Measurements from ENCODE around the gene LIFR.
"Not testable (repeated sequence)": the region's sequence is repeated elsewhere in the genome, so short reads cannot be mapped to it uniquely, and the experiment has no call there.

LIFR gene

DNA sequence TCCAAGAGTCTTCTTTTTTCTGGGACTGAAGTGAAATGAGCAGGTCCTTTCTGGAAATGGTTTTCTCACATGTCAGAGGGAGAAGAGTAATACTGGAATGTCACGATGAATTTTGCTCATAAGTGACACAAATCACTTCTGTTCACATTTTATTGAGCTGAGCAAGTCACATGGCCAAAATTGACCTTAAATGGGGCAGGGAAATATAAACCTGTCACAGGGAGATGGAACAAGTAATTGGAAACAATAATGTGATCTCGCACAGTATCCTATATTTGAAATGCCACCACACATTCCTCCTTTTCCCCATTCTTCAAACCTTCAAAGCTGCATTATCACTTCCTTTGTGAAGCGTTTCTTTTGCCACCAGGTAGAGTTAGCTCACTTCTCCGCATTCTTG lies 25.2 kb upstream of the LIFR start:
- no peak for DNase-seq (ENCODE audit: low read depth)

DNA sequence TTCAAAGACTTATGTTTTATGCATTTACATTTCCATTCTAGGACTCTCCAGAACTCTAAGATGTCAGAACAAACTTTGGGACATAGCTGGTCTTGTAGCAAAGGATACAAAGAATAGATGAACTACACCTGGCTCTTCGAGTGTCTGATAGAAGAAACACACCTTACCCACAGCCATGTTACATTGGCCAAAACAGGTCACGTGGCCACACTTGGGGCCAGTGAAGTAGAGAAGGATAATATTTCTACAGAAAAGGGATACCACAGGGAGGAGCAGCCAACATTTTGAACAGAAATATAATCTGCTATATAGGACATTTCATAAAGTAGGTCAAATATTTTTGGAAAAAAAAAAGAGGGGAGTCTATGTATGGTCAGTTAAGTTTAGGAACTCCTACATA lies 22.7 kb upstream of the LIFR start:
- DNase-seq (ENCODE audit: low read depth): no peak

DNA sequence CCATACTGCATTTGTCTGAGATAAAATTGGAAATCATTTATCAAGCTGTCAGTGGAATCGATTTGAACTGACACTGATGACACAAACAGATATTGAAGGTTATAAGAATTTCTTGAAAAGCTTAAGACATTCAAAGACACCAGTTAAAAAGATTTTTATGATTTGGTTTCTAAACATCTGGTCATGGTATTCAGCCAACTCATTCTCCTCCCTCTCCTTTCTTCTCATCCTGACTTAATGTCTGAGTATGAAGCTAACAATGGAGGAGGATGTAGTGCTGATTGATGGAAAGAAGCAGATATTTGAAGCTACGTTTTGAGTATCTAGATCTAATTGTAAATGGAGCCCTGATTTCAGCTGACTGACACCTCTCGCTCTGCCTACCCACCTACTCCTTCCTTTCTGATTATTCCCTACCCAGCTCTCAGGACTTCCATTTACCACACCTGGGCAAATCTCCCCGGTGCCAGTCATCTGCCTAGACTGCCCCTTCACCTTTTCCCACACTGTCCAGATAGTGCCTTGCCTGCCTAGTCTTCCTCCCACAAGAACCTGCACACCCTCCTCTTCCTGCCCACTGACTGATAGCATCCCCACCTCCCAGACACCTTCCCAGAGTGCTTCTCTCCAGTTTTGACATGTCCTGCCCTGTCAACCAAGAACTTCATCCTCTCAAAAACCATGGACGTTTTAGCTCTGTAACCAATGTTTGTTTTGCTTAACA lies 20.7 kb upstream of the LIFR start:
- DNase-seq (ENCODE audit: low read depth): no peak

DNA sequence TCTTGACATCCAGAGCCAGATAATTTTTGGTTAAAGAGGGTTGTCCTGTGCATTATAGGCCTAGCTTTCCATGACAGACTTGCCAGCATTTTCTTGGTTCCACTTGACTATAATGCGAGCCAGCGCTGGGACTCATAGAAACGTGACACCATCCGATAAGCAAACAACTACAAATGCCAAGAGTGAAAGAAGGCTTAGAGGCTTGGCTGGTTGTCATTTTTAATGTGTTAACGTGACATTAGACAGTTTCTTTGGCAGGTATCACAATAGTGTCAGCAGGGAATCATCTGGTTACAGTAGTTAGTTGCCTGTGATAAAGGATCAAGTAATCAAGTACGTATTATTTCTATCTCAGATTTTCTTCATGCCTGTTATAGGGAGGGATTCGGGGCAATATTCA lies 20.0 kb upstream of the LIFR start:
- no peak for DNase-seq (ENCODE audit: low read depth)

DNA sequence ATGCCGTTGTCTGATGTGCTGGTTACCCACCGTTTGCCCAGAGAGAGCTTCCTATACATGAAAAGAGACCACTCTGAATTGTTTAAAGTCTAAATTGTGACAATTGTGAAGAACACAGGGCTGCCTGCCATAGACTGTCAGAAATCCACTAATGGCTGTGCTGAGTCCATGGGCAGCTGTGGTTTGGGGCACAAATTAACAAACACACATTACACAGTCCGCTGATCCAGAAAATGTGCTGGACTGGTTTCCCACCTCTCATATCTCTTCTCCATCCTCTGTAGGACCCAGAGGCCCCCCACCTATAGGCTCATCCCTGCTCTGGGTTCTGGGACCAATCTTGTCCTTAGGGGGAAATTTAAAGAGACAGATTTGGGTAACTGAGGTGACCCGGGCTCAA lies 19.0 kb upstream of the LIFR start:
- DNase-seq (ENCODE audit: low read depth): no peak

DNA sequence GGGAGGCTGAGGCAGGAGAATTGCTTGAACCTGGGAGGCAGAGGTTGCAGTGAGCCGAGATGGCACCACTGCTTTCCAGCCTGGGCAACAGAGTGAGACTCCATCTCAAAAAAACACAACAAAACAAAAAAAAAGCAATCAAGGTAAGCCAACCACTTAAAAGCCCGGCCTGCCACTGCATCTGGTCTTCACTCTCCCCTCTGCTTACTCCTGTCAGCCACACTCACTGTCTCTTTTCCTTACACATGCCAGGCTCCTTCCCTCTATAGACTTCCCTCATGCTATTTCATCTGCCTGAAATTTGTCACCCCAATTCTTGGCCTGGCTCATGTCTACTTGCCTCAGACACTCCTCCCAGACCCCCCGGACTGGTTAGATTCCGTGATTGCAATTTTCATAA lies 17.6 kb upstream of the LIFR start:
- DNase-seq (ENCODE audit: low read depth): no peak

DNA sequence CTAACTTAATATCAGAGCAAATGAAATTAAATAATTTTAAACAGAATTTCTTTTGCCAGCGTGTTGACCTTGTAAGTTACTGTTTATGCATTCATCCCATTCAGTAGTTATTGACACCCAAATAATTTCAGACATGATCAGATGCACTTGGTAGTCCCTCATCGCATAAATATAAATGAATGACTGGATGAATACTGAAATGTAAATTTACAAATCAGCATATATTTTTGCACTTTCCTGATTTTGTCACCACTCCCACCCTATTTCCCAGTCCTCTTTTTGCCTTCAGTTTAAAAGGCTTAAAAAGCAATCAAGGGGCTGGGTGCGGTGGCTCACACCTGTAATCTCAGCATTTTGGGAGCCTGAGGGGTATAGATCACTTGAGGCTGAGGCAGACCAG lies 17.1 kb upstream of the LIFR start:
- no peak for DNase-seq (ENCODE audit: low read depth)

DNA sequence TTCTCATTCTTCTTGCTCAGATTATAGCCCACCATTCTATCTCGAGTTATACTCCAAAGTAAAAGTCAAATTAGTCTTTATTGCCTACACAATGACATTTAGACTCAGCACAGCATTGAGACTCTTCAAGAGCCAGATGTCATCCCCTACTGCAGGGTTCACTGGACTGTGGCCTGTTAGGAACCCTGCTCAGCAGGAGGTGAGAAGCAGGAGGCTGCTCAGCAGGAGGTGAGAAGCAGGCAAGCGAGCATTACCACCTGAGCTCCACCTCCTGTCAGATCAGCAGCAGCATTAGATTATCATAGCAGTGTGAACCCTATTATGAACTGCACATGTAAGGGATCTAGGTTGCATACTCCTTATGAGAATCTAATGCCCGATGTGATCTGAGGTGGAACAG lies 12.7 kb upstream of the LIFR start:
- no peak for DNase-seq (ENCODE audit: low read depth)

DNA sequence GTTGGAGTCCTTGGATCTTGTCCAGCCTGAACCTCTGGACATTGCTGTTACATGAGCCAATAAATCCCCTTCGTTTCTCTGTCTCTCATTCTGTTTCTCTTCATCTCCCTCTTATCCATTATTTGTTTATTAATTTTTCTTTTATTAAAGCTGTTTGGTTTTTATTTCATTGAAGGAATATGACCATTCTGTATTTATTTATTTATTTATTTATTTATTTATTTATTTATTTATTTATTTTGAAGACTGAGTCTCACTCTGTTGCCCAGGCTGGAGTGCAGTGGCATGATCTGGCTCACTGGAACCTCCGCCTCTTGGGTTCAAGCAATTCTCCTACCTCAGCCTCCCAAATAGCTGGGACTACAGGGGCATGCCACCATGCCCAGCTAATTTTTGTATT lies 10.9 kb upstream of the LIFR start:
- DNase-seq (ENCODE audit: low read depth): not testable (repeated sequence)

DNA sequence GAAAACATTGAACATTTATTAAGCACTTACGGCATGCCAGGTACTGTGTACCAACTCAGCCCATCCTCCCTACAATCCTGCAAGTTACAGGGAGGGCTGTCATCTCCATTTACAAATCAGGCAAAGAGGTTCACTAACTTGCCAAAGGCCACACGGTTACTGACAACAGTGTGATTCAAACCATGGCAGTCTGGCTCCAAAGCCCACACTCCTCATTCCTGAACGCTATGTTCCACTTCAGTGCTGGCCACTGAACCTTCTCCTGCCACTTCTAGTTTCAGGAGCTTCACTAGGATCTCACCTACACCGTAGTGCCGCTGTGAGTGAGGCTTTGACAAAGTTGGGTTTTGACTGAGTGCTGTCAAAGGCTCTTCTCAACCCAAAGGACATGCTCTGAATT lies 7.2 kb upstream of the LIFR start:
- no peak for DNase-seq (ENCODE audit: low read depth)

DNA sequence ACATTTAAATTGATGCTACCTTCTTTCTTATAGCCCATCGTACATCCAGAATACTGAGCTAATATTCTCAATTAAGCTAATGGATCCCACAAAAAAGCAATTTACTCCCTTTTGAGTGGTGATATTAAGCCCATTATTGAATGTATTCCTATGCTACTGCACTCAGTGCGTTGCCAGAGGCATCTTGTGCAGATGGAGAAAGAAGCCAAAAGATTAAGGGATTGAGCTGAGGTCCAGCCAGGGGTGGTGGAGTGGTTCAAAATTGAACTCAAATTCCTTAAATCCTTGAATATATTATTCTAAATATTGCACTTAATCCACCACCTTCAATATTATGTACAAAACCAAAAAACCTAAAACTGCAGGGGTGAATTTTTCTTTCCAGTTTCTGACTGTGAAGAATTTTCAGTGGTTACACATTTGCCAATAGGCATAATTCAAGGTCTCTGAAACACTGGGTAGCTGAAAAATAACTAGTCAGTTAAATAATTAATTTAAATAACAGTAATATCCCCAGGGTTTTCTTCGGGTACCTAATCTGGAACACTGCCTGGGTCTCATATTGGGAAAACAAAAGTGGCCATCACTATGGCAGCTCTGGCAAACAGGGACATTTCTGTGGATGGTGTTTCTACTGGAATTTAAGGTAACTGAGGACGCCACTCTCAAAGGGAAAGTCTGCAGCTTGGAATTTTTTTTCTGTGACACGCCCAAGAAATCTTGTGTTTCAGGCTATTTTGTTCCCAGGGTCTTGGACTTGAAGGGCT lies 6.2 kb upstream of the LIFR start:
- DNase-seq (ENCODE audit: low read depth): no peak

DNA sequence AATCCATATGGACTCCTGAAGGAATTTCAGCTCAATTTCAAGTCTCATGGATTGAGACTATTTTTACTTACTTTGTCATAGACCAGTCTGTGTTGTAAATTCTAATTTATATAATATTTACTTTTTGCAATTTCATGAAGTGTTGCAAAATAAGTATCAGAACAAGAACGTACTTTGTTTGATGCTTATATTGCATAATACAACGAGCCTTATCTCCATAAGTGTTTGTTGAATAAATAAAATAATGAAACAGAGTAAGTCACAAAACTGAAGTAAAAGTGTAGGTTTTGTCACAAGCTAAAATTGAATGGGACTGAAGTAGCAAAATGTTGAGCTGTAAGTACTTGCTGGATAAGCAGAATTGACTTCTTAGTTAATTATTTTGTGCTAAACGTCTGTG lies 3.0 kb upstream of the LIFR start:
- no peak for DNase-seq (ENCODE audit: low read depth)

DNA sequence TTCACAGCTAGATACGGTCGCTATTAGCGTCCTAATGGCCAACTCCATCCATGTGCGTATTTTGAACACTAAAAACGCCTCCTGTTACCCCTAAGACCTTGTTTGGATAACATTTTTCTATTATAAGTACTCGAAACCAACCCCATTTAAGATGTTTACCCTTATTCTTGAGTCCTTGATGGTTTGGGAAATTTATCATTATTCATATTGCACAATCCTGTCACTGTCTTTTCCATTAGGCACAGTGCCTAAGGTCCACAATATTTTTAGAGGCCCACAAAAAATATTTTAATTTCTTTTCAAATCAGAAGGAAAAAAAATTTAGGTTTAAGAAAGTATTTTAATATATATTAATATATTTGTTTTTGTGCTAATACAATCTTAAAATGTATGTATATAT lies 1.3 kb upstream of the LIFR start:
- DNase-seq (ENCODE audit: low read depth): no peak

DNA sequence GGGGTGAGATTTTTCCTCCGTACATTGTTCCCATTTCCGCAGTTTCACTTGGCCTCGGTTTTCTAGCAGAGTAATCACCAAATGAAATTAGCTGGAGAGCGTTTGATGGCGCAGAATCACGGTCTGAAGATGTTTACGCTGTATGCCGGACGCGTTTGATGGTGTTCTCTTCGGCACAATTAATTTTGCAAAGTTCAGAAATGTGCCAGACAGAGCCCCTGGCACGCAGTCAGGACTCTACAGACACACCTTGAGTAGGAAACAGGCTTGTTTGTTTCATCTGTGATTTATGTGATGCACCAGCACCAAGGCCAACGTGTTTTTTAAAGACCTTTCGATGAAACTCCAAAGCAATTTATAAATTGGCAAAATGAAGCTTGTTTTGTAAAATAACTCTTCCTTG lies 863 bp upstream of the LIFR start:
- DNase-seq (ENCODE audit: low read depth): no peak

DNA sequence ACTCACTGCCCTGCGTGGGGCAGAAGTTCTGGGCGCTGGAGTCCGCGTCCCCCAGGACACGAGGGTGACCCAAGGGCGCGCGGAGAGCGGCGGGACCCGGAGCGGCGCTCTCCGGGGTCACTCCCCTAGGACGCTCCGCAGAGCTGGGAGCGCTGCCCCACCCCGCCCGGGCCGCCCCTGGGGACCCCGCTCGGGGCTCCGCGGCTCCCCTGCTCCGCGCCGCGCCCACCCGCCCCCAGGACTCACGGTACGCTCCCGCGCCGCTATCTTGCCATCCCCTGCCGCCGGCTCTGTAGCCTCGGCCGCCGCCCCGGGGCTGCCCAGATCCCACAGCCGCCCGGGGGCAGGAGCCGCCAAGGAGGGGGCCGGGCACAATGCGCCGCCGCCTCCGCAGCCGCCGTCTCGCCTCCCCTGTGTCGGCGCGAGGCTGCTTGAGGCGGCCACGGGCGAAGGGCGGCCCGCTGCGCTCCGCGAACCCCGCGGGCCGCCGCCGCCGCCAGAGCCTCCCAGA lies 303 bp downstream of the LIFR start:
- no peak for DNase-seq (ENCODE audit: low read depth)

DNA sequence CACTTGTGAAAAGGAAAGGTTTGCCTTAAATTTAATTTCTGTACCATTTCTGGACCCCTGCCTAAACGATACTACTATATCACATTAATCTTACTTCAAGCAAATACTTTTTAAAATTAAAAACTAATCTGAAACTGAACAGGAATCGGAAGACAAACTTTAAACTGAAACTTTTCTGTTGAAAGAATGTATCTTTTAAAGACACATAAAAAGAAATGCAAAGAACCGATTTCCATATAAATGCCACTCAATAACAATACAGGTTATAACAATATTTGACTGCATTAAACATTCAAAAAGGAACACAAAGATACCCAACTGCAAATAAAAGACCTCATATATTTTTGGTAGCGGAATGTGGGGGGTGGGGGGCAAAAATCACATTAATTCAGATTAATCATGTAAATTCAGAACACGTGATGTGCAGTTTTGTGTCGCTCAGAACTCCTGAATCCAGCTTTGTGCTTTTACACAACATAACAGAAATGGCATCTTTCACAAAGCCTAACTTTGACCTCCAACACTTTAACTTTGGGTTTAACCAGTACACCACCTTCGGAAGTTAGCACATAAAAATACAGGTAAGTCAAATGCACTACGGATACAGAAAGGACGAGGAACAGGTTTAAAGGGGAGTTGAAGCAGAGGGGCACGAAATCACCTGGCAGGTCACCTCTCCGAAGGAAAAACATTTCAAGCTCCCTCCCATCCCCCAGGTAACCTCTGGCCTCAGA lies 925 bp downstream of the LIFR start:
- no peak for DNase-seq (ENCODE audit: low read depth)

DNA sequence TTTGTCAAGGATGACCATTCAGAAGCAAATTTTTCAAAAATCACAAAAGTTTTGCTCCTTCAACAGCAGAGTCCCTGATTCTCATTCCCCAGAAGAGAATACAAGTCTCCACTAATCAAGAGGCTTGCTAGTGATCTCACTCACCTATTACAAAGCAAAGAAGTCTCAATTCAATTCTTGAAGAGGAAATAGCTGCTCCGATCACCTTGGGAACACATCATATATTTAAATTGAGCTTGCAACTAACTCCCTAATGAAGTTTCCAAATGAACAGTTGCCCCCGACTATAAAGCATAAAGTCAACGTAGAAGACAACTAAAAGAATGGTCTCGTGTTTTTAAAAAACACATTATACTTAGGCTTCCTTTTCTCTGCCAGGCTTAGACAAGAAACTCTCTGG lies 1.6 kb downstream of the LIFR start:
- DNase-seq (ENCODE audit: low read depth): no peak

DNA sequence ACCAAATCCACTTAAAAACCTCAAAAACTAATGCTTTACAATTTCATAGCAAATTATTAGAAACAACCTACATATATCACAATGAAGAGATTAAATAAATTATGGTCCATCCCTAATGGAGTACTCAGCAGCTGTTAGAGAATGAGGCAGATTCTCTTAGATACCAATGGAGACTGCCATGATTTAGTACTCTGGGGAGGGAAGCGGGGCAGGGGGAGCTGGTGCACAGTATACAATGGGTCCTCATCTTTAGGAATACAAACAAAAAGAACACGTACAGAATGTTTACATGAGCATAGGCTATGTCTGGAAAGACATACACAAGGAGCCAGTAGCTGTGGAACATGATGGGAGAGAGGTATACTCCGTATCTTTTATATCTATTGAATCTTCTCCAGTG lies 2.0 kb downstream of the LIFR start:
- DNase-seq (ENCODE audit: low read depth): no peak

DNA sequence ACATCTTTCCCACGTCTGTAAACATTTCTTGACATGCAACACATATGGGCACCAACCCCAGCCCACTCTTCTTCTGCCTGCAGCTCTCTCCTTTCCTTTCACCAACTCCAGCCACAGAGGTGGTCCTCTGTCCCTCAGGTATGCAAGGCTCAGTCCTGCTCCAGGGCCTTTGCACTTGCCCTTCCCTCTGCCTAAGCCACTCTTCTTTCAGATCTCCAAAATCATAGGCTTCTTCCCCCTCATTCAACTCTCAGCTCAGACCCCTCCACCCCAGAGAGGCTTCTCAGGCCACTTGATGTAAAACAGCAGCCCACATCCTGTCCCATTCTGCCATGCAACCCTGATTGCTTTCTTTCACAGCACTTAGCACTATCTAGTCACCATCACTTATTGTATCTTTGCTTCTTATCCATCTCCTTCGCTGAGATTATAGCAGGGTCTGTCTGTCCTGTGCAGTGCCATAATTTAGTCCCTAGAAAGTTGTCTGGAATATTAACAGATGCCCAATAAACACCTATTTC lies 3.4 kb downstream of the LIFR start:
- DNase-seq (ENCODE audit: low read depth): no peak

DNA sequence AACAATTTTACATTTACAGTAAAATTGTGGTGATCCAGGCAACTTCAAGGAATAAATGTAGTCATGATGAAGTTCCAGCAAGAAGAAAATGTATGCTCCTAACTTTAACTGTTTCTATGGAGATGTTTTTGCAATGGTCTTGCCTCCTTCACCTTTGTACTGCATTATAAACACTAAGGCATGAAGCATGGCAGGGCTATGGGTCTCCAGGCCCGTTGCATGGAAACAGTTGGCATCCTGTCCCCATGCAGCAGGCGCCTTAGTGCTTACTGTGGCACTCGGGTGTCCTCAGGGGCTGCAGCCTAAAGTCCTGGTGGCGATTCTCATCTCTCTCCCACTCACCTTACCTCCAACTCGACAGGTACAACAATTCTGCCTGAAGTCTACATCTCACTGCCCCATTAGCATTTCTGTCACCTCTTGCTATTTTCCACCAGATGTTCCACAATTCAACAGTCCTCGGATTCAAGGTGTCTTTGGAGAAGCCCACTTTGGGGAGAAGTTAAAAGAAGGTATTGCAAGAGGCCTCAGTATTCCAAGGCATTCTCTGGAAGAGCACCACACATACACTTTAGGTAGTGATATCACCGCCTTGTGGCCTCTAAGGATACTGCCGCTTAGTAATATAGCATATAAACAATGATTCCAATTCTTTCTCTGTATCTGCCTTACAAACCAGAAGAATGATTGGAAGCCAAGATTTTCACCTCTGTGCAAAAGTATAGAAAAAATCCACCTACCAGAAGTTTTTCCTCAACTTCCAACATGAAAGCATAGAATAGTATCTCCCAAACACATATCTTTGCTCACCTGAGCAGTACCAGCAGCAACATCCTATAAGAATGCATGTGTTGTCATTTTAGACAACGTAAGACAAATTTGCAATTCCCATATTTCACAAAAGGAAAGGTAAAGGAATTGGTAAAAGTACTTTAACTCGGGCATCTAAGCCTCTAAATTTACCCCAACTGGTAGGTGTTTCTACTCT lies 5.1 kb downstream of the LIFR start:
- no peak for DNase-seq (ENCODE audit: low read depth)

DNA sequence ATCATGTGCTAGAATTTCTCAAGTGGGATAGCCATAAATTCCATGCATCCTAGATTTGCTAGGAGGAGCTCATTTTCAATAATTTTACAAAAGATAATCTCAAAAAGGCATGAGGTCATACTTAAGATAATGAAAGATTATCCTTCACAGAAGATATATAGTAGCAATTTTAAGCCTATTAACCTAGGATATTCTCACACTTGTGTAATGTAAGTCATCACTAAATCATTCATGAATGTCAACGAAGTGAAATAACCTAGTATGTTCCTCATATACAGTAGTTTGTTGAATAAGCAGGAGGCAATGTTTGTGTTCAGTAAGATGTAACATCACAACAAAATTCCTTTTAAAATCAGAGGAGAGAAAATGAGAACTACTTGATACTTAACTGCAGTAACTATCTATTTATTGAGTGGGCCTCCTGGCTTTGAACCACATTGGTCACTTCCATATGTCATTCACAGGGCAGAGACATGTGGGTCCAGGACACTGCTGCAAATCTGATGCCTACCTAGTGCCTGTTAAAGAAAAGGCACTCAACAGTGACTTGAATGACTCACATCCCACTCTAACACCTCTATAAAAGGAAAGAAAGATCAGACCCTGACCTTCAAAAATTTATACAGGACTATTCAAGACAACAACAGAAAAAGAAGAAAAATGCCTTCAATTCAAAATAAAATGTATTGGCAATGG lies 8.2 kb downstream of the LIFR start:
- DNase-seq (ENCODE audit: low read depth): no peak

Data from CMK (cell line).